ENCODE results near the gene MCM3. TPM values are rescaled to one million over a fixed set of nuclear protein-coding genes. Genes with fewer than 3 reads are reported as not detected.

The MCM3 gene
- total RNA-seq, 4 donors from 2014 or later = 17.8 to 33.6 (median 25.3) TPM

- TF ChIP-seq POLR2A (IDR thresholded peaks at IDR 0.05) (no peak), CTCF (IDR thresholded peaks at IDR 0.05) (no peak)
- no peak for DNase-seq (ENCODE audit: low spot score in 2 of 2)
- intact Hi-C loops (cut with DNase I; ENCODE audit: low total_unique reads) = no loop called here
- no peak overlapping the region for H3K4me3 ChIP-seq (ENCODE audit: low read depth, poor library complexity, severe bottlenecking)
- 68 to 71% methylated on average over 32 of the region's 32 CpGs for WGBS, 2 donors
These were observed 22.7 kb upstream of the MCM3 start for GRCh38 chr6:52306972-52307870.

- WGBS, 2 donors = 82 to 86% methylated on average over 15 of the region's 15 CpGs
- no peak for DNase-seq (ENCODE audit: low spot score in 2 of 2)
- intact Hi-C loops (cut with DNase I; ENCODE audit: low total_unique reads) = no loop called here
- H3K4me3 ChIP-seq (ENCODE audit: low read depth, poor library complexity, severe bottlenecking) = no peak overlapping the region
- no peak for TF ChIP-seq POLR2A (IDR thresholded peaks at IDR 0.05)
- TF ChIP-seq CTCF (IDR thresholded peaks at IDR 0.05) = no peak
These were observed 21.6 kb upstream of the MCM3 start for GRCh38 chr6:52305948-52306767.

GRCh38 chr6:52305411-52305810, 20.9 kb upstream of the MCM3 start:
- 13 to 22% methylated on average over 6 of the region's 6 CpGs for WGBS, 2 donors
- intact Hi-C loops (cut with DNase I; ENCODE audit: low total_unique reads) = no loop called here
- H3K4me3 ChIP-seq (ENCODE audit: low read depth, poor library complexity, severe bottlenecking) = no peak overlapping the region
- no peak for DNase-seq (ENCODE audit: low spot score in 2 of 2)
- no peak for TF ChIP-seq POLR2A (IDR thresholded peaks at IDR 0.05)
- no peak for TF ChIP-seq CTCF (IDR thresholded peaks at IDR 0.05)

GRCh38 chr6:52304983-52305390, 20.4 kb upstream of the MCM3 start:
- TF ChIP-seq POLR2A (IDR thresholded peaks at IDR 0.05) (no peak), CTCF (IDR thresholded peaks at IDR 0.05) (no peak)
- DNase-seq (ENCODE audit: low spot score in 2 of 2) = no peak
- H3K4me3 ChIP-seq (ENCODE audit: low read depth, poor library complexity, severe bottlenecking) = no peak overlapping the region
- intact Hi-C loops (cut with DNase I; ENCODE audit: low total_unique reads) = no loop called here
- 14 to 31% methylated on average over 1 of the region's 1 CpG for WGBS, 2 donors

GRCh38 chr6:52303178-52303577, 18.6 kb upstream of the MCM3 start:
- no peak for DNase-seq (ENCODE audit: low spot score in 2 of 2)
- intact Hi-C loops (cut with DNase I; ENCODE audit: low total_unique reads) = no loop called here
- no peak overlapping the region for H3K4me3 ChIP-seq (ENCODE audit: low read depth, poor library complexity, severe bottlenecking)
- TF ChIP-seq CTCF (IDR thresholded peaks at IDR 0.05) (no peak), POLR2A (IDR thresholded peaks at IDR 0.05) (no peak)
- WGBS, 2 donors = 100% methylated on average over 1 of the region's 1 CpG
